ENCODE data around the gene STARD9. TPM values are rescaled to one million over a fixed set of nuclear protein-coding genes. Genes with fewer than 3 reads are reported as not detected.

Gene STARD9
- total and polyA plus RNA-seq, 2 of the 13 experiments (the other 11 are each of a cell fraction or from before 2014, with no cell fraction given), result 5.3 to 7.5 TPM

DNA sequence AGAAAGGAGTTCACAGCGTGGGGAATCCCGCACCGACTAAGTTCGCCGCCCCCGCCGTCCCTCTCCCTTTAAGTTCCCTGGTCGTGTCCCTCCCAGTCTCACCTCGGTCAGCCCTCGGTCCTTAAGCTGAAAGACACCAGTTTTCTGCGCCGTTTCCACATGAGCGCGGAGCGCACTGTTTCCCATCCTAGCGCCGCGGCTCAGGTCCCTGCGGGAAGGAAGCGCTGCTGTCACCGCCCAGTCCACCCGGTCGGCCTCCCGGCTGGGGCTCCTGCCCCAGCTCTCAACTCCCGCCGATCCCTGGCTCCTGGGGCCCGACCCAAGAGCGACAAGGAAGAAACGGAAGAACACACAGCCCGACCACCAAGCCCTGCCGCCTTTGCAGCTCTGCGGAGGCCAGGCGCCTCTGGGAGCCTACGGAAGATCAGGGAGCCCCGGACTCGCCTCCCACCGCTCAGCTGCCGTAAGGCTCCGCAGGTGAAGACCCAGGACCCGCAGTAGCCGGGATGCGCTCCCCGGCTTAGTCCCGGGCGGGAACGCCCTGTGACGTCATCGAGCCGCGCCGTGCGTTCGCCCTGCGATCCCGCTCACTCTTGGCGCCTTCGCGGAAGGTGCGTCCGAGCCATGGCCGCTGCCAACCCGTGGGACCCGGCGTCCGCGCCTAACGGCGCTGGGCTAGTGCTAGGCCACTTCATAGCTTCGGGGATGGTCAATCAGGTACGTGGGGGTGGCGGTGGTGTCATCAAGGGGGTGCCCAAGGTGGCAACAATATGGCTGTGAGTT, 27.0 kb upstream of the STARD9 start, which contains the start of the genes HAUS2 and LRRC57 (continued):
- no peak for TF ChIP-seq EZH2 (conservative IDR thresholded peaks at IDR 0.05; ENCODE audit: low read depth, low read length)
- TF ChIP-seq RNF2 (conservative IDR thresholded peaks at IDR 0.05; ENCODE audit: low read depth), result no peak
- TF ChIP-seq, protein P1, sequence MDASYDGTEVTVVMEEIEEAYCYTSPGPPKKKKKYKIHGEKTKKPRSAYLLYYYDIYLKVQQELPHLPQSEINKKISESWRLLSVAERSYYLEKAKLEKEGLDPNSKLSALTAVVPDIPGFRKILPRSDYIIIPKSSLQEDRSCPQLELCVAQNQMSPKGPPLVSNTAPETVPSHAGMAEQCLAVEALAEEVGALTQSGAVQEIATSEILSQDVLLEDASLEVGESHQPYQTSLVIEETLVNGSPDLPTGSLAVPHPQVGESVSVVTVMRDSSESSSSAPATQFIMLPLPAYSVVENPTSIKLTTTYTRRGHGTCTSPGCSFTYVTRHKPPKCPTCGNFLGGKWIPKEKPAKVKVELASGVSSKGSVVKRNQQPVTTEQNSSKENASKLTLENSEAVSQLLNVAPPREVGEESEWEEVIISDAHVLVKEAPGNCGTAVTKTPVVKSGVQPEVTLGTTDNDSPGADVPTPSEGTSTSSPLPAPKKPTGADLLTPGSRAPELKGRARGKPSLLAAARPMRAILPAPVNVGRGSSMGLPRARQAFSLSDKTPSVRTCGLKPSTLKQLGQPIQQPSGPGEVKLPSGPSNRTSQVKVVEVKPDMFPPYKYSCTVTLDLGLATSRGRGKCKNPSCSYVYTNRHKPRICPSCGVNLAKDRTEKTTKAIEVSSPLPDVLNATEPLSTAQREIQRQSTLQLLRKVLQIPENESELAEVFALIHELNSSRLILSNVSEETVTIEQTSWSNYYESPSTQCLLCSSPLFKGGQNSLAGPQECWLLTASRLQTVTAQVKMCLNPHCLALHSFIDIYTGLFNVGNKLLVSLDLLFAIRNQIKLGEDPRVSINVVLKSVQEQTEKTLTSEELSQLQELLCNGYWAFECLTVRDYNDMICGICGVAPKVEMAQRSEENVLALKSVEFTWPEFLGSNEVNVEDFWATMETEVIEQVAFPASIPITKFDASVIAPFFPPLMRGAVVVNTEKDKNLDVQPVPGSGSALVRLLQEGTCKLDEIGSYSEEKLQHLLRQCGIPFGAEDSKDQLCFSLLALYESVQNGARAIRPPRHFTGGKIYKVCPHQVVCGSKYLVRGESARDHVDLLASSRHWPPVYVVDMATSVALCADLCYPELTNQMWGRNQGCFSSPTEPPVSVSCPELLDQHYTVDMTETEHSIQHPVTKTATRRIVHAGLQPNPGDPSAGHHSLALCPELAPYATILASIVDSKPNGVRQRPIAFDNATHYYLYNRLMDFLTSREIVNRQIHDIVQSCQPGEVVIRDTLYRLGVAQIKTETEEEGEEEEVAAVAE (CRISPR knock-in tag; IDR thresholded peaks at IDR 0.05; ENCODE audit: borderline replicate concordance), result no peak
- peak; percentile 56; the same call in 1 of the 2 replicates for TF ChIP-seq REL (CRISPR knock-in tag; conservative IDR thresholded peaks at IDR 0.05)
- TF ChIP-seq, protein P2, sequence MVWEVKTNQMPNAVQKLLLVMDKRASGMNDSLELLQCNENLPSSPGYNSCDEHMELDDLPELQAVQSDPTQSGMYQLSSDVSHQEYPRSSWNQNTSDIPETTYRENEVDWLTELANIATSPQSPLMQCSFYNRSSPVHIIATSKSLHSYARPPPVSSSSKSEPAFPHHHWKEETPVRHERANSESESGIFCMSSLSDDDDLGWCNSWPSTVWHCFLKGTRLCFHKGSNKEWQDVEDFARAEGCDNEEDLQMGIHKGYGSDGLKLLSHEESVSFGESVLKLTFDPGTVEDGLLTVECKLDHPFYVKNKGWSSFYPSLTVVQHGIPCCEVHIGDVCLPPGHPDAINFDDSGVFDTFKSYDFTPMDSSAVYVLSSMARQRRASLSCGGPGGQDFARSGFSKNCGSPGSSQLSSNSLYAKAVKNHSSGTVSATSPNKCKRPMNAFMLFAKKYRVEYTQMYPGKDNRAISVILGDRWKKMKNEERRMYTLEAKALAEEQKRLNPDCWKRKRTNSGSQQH (CRISPR knock-in tag; IDR thresholded peaks at IDR 0.05; ENCODE audit: low read depth), result peak; percentile 81
- peak; percentile 96 for TF ChIP-seq PHF8 (CRISPR knock-in tag; IDR thresholded peaks at IDR 0.05)
- TF ChIP-seq ZKSCAN1 (IDR thresholded peaks at IDR 0.05; ENCODE audit: low read length), result no peak
- TF ChIP-seq, protein P3, sequence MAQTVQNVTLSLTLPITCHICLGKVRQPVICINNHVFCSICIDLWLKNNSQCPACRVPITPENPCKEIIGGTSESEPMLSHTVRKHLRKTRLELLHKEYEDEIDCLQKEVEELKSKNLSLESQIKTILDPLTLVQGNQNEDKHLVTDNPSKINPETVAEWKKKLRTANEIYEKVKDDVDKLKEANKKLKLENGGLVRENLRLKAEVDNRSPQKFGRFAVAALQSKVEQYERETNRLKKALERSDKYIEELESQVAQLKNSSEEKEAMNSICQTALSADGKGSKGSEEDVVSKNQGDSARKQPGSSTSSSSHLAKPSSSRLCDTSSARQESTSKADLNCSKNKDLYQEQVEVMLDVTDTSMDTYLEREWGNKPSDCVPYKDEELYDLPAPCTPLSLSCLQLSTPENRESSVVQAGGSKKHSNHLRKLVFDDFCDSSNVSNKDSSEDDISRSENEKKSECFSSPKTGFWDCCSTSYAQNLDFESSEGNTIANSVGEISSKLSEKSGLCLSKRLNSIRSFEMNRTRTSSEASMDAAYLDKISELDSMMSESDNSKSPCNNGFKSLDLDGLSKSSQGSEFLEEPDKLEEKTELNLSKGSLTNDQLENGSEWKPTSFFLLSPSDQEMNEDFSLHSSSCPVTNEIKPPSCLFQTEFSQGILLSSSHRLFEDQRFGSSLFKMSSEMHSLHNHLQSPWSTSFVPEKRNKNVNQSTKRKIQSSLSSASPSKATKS (CRISPR knock-in tag; IDR thresholded peaks at IDR 0.05), result no peak
- peak; percentile 99 for TF ChIP-seq KMT2A (CRISPR knock-in tag; IDR thresholded peaks at IDR 0.05)
- TF ChIP-seq, protein P4, sequence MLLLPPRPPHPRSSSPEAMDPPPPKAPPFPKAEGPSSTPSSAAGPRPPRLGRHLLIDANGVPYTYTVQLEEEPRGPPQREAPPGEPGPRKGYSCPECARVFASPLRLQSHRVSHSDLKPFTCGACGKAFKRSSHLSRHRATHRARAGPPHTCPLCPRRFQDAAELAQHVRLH (CRISPR knock-in tag; IDR thresholded peaks at IDR 0.05; ENCODE audit: borderline replicate concordance, low read depth), result no peak; the same call in 1 of the 2 replicates
- peak; percentile 62 for TF ChIP-seq XRCC5 (optimal IDR thresholded peaks at IDR 0.05; ENCODE audit: low read length)
- no peak; the same call in 1 of the 2 replicates for TF ChIP-seq RBAK (CRISPR knock-in tag; IDR thresholded peaks at IDR 0.05)
- TF ChIP-seq DNMT3B (CRISPR knock-in tag; conservative IDR thresholded peaks at IDR 0.05), result peak; percentile 67; the same call in 1 of the 2 replicates
- TF ChIP-seq ZNF777 (CRISPR knock-in tag; IDR thresholded peaks at IDR 0.05), result peak; percentile 82
- TF ChIP-seq NPAS2 (CRISPR knock-in tag; IDR thresholded peaks at IDR 0.05; ENCODE audit: borderline replicate concordance), result no peak
- peak; percentile 86 for TF ChIP-seq TARDBP (CRISPR knock-in tag; IDR thresholded peaks at IDR 0.05)
- TF ChIP-seq, protein P5, sequence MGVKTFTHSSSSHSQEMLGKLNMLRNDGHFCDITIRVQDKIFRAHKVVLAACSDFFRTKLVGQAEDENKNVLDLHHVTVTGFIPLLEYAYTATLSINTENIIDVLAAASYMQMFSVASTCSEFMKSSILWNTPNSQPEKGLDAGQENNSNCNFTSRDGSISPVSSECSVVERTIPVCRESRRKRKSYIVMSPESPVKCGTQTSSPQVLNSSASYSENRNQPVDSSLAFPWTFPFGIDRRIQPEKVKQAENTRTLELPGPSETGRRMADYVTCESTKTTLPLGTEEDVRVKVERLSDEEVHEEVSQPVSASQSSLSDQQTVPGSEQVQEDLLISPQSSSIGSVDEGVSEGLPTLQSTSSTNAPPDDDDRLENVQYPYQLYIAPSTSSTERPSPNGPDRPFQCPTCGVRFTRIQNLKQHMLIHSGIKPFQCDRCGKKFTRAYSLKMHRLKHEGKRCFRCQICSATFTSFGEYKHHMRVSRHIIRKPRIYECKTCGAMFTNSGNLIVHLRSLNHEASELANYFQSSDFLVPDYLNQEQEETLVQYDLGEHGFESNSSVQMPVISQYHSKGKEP (CRISPR knock-in tag; IDR thresholded peaks at IDR 0.05), result peak; percentile 87; the same call in 1 of the 2 replicates
- no peak for TF ChIP-seq ZNF101 (CRISPR knock-in tag; IDR thresholded peaks at IDR 0.05; ENCODE audit: borderline replicate concordance, low read depth)
- peak; percentile 37; the same call in 1 of the 2 replicates for TF ChIP-seq HNF4A (CRISPR knock-in tag; IDR thresholded peaks at IDR 0.05)
- no peak for TF ChIP-seq NR2F6 (IDR thresholded peaks at IDR 0.05)
- 0 out of 2 replicates have a peak, but pooled peaks have one; percentile 1 for TF ChIP-seq NR2F6 (CRISPR knock-in tag; IDR thresholded peaks at IDR 0.05)
